HepG2 (cell line): Measurements from ENCODE around the gene SKI. TPM values are rescaled to one million over a fixed set of nuclear protein-coding genes. Genes with fewer than 3 reads are reported as not detected.
A peak's percentile ranks its signal among the peaks of the same experiment; 100 is the strongest.

Source experiments
- ATF6 ChIP-seq: sonication (generic); formaldehyde crosslinking; conservative IDR thresholded peaks from 2 replicates; pipeline ENCODE4 v1.4.0; 2020; ENCODE audit warnings: missing genetic modification reagents
- BCLAF1 ChIP-seq: fragments of 450-650 bp; IDR thresholded peaks from 2 replicates; pipeline ENCODE4 v1.6.1; 2017; ENCODE audit warnings: mild to moderate bottlenecking
- FLYWCH1 ChIP-seq: sonication (generic); formaldehyde crosslinking; IDR thresholded peaks from 2 replicates; pipeline ENCODE4 v1.8.1; 2023; ENCODE audit warnings: mild to moderate bottlenecking, missing genetic modification reagents
- GATAD1 ChIP-seq: IDR thresholded peaks from 2 replicates; pipeline ENCODE4 v1.6.1; 2016; ENCODE audit warnings: missing genetic modification reagents, missing compliant biosample characterization
- HNRNPK ChIP-seq: fragments of 200-400 bp; formaldehyde crosslinking; IDR thresholded peaks from 2 replicates; pipeline ENCODE4 v1.6.1; 2018; ENCODE audit warnings: low read length, low read depth, moderate library complexity, mild to moderate bottlenecking; ENCODE audit not compliant: poor library complexity, severe bottlenecking
- MYNN ChIP-seq: sonication (generic); formaldehyde crosslinking; IDR thresholded peaks from 2 replicates; pipeline ENCODE4 v1.4.0; 2020; ENCODE audit warnings: mild to moderate bottlenecking, low read depth, missing genetic modification reagents
- NFATC3 ChIP-seq: sonication (generic); formaldehyde crosslinking; IDR thresholded peaks from 2 replicates; pipeline ENCODE4 v1.5.1; 2020; ENCODE audit warnings: mild to moderate bottlenecking, missing genetic modification reagents
- NR2F6 ChIP-seq, 2 experiments: IDR thresholded peaks; 2 replicates each; pipeline ENCODE4 v1.6.1; 2016; ENCODE audit warnings: antibody characterized with exemption in 1 of 2, mild to moderate bottlenecking in 1 of 2
- RBM22 ChIP-seq: fragments of 200-400 bp; formaldehyde crosslinking; optimal IDR thresholded peaks from 2 replicates; pipeline ENCODE3; 2017; ENCODE audit warnings: mild to moderate bottlenecking, low read length, moderate library complexity
- SALL2 ChIP-seq: sonication (generic); formaldehyde crosslinking; IDR thresholded peaks from 2 replicates; pipeline ENCODE4 v1.8.1; 2023; ENCODE audit warnings: mild to moderate bottlenecking, missing genetic modification reagents, inconsistent platforms
- SIX1 ChIP-seq: sonication (generic); formaldehyde crosslinking; IDR thresholded peaks from 2 replicates; pipeline ENCODE4 v1.4.0; 2020; ENCODE audit warnings: missing genetic modification reagents, borderline replicate concordance
- SRSF9 ChIP-seq: fragments of 200-400 bp; formaldehyde crosslinking; IDR thresholded peaks from 2 replicates; pipeline ENCODE4 v1.6.1; 2018; ENCODE audit warnings: borderline replicate concordance, mild to moderate bottlenecking, low read depth, low read length; ENCODE audit not compliant: insufficient read depth, poor library complexity, severe bottlenecking
- SSRP1 ChIP-seq: IDR thresholded peaks from 2 replicates; pipeline ENCODE4 v1.6.1; 2016; ENCODE audit warnings: control low read depth
- TAF1 ChIP-seq: sonication (generic); formaldehyde crosslinking; IDR thresholded peaks from 2 replicates; pipeline ENCODE4 v1.4.0; 2020; ENCODE audit warnings: missing genetic modification reagents
- TFE3 ChIP-seq: IDR thresholded peaks from 2 replicates; pipeline ENCODE4 v1.6.1; 2016
- YEATS2 ChIP-seq: sonication (generic); formaldehyde crosslinking; IDR thresholded peaks from 2 replicates; pipeline ENCODE4 v1.4.0; 2020; ENCODE audit warnings: missing genetic modification reagents, borderline replicate concordance
- ZNF451 ChIP-seq: sonication (generic); formaldehyde crosslinking; IDR thresholded peaks from 2 replicates; pipeline ENCODE4 v1.5.0; 2020; ENCODE audit warnings: mild to moderate bottlenecking, missing genetic modification reagents
- ZNF691 ChIP-seq: sonication (generic); formaldehyde crosslinking; IDR thresholded peaks from 2 replicates; pipeline ENCODE4 v1.4.0; 2020; ENCODE audit warnings: missing genetic modification reagents, low read depth, mild to moderate bottlenecking, borderline replicate concordance
- polyA plus RNA-seq, 8 experiments: library from polyadenylated mRNA; depleted of rRNA in 3 of 8; stranded (reverse) in 7 of 8; unstranded in 1 of 8; fragments of >200 nt; fragmentation: Illumina TruSeq in 4 of 8; extraction: Trizol in 4 of 8; gene quantifications; 2 replicates each; pipeline versions ENCODE4 v1.2.1 to v1.2.3, GENCODE V29; 2011 to 2016; ENCODE audit warnings: low read depth in 4 of 8, missing spikeins in 1 of 8, mixed read lengths in 1 of 8; ENCODE audit not compliant: insufficient read depth in 1 of 8
- total RNA-seq, 5 experiments: library from RNA; depleted of rRNA; stranded (reverse); fragments of >200 nt; fragmentation: Illumina TruSeq; extraction: Trizol; gene quantifications; 2 replicates each; pipeline ENCODE4 v1.2.3, GENCODE V29; 2016; ENCODE audit warnings: low read depth in 1 of 5
- TF ChIP-seq, protein P1 (sequence below): sonication (generic); formaldehyde crosslinking; conservative IDR thresholded peaks from 2 replicates; pipeline ENCODE4 v1.8.0; 2022; ENCODE audit warnings: low read depth, missing genetic modification reagents

Gene SKI
- total and polyA plus RNA-seq, 2 of the 13 experiments (the other 11 are each of a cell fraction or from before 2014, with no cell fraction given) = 4.7 to 6.9 TPM

DNA sequence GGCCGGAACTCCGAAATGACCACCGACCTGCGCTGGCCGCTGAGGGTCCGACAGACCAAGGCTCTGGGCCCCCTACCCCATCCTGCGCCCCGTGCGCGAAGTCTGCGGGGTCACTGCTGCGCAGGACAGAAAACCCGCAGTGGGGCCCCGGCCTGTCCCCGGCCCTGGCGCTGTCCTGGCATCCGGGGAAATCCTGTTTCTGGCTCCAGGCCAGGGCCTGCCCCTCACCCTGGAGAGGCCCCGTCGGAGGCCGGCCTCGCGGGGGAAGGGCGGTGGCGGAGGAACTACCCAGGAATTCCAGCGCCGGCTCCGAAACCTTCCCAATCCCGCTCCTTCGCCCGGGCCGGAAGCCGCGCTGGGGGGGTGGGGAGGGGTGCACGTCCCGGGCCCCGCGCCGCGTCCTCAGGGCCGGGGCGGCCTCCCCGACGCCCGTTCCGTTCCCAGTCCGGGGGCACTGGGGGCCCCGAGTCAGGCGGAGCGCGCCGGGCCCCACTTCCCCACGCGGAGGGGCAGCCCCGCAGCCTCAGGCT, 86.2 kb downstream of the SKI start (continued):
- TF ChIP-seq TFE3 (CRISPR knock-in tag) (0 out of 2 replicates have a peak, but pooled peaks have one; percentile 31), NFATC3 (CRISPR knock-in tag) (no peak), ATF6 (CRISPR knock-in tag) (no peak), ZNF451 (CRISPR knock-in tag) (no peak), ZNF691 (CRISPR knock-in tag) (no peak), YEATS2 (CRISPR knock-in tag) (no peak), GATAD1 (0 out of 2 replicates have a peak, but pooled peaks have one; percentile 13), SALL2 (CRISPR knock-in tag) (peak; percentile 44; the same call in 1 of the 2 replicates), BCLAF1 (no peak), HNRNPK (peak; percentile 73), RBM22 (no peak), FLYWCH1 (no peak), SSRP1 (CRISPR knock-in tag) (no peak), TAF1 (CRISPR knock-in tag) (peak; percentile 29; the same call in 1 of the 2 replicates), SIX1 (no peak), NR2F6 (IDR thresholded peaks at IDR 0.05) (no peak), NR2F6 (CRISPR knock-in tag; IDR thresholded peaks at IDR 0.05) (peak; percentile 34; the same call in 1 of the 2 replicates), SRSF9 (no peak), MYNN (CRISPR knock-in tag) (no peak)
- TF ChIP-seq, protein P1, sequence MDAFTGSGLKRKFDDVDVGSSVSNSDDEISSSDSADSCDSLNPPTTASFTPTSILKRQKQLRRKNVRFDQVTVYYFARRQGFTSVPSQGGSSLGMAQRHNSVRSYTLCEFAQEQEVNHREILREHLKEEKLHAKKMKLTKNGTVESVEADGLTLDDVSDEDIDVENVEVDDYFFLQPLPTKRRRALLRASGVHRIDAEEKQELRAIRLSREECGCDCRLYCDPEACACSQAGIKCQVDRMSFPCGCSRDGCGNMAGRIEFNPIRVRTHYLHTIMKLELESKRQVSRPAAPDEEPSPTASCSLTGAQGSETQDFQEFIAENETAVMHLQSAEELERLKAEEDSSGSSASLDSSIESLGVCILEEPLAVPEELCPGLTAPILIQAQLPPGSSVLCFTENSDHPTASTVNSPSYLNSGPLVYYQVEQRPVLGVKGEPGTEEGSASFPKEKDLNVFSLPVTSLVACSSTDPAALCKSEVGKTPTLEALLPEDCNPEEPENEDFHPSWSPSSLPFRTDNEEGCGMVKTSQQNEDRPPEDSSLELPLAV (CRISPR knock-in tag) = no peak
